Placental pericyte (primary cell): ENCODE data around the gene DUSP7. TPM values are rescaled to one million over a fixed set of nuclear protein-coding genes. Genes with fewer than 3 reads are reported as not detected.

Source experiments
- total RNA-seq: library from RNA; depleted of rRNA; stranded (reverse); fragments of >200 nt; gene quantifications from 2 replicates; pipeline ENCODE4 v1.2.3, GENCODE V29; 2012

DUSP7 gene
- total RNA-seq: 13.8 and 37.5 TPM in 2 replicates

GRCh38 chr3:52056521-52056967 lies at the start of gene DUSP7:
Gene DUSP7, minus strand, starts transcription at chr3:52056571. Its CDS starts 205 bp downstream, at chr3:52056366.

Other genes starting within 250 kb of the DUSP7 start
- gene IQCF2, start 195.0 kb downstream of the DUSP7 start, total RNA-seq: not detected in 2 replicates
- not detected in 2 replicates for gene IQCF5, start 181.0 kb downstream of the DUSP7 start, total RNA-seq
- not detected in 2 replicates for gene IQCF1, start 153.2 kb downstream of the DUSP7 start, total RNA-seq
- 26.5 and 33.4 TPM in 2 replicates for gene RRP9, start 114.7 kb downstream of the DUSP7 start, total RNA-seq
- 27.6 and 30.4 TPM in 2 replicates for gene PARP3, start 114.2 kb downstream of the DUSP7 start, total RNA-seq
- under 0.01 TPM in 1 of 2 replicates, not detected in the other for gene GPR62, start 101.2 kb downstream of the DUSP7 start, total RNA-seq
- 46.8 and 63.9 TPM in 2 replicates for gene PCBP4, start 89.1 kb downstream of the DUSP7 start, total RNA-seq
- gene ABHD14B, start 82.5 kb downstream of the DUSP7 start, total RNA-seq: 24.1 and 29.1 TPM in 2 replicates
- 11.3 and 16.6 TPM in 2 replicates for gene ABHD14A, start 81.5 kb downstream of the DUSP7 start, total RNA-seq
- 35.8 and 59.7 TPM in 2 replicates for gene ACY1, start 73.0 kb downstream of the DUSP7 start, total RNA-seq
- 771 and 1,601 TPM in 2 replicates for gene RPL29, start 60.7 kb downstream of the DUSP7 start, total RNA-seq
- gene POC1A, start 97.9 kb upstream of the DUSP7 start, total RNA-seq: 2.6 and 21.2 TPM in 2 replicates
- gene ALAS1, start 141.6 kb upstream of the DUSP7 start, total RNA-seq: 56.4 and 69.8 TPM in 2 replicates
- gene TLR9, start 169.1 kb upstream of the DUSP7 start, total RNA-seq: not detected in 2 replicates
- gene TWF2, start 182.6 kb upstream of the DUSP7 start, total RNA-seq: 137 and 179 TPM in 2 replicates
- gene PPM1M, start 189.2 kb upstream of the DUSP7 start, total RNA-seq: 19.5 and 27.4 TPM in 2 replicates
- 39.4 and 72.7 TPM in 2 replicates for gene WDR82, start 222.1 kb upstream of the DUSP7 start, total RNA-seq
- 15.5 and 16.4 TPM in 2 replicates for gene GLYCTK, start 231.3 kb upstream of the DUSP7 start, total RNA-seq